K562 (cell line): ENCODE results near the gene C1orf21. TPM values are rescaled to one million over a fixed set of nuclear protein-coding genes. Genes with fewer than 3 reads are reported as not detected.

Experiments
- ATAC-seq: fragments of 200-7000 bp; cut with Tn5 transposase; 3 replicates; pipeline ENCODE4 v1.9.1; 2020; ENCODE audit warnings: moderate library complexity
- BruUV-seq: library from RNA; stranded (reverse); fragments of 400-500 nt; replicated peaks from 2 replicates; lab custom pipeline; 2021; lab: Mats Ljungman, UMichigan
- CTCF ChIA-PET: fragments of 300-600 bp; formaldehyde crosslinking; extraction: SDS; loops from one replicate; lab custom pipeline; 2021; ENCODE audit warnings: low intra/inter-chr PET ratio; lab: Yijun Ruan, JAX
- POLR2A ChIA-PET: fragments of 300-600, 350-650 bp; sonication (Branson Sonifier 250); formaldehyde crosslinking; extraction: SDS; loops from one replicate; lab custom pipeline; 2021; ENCODE audit warnings: antibody characterized with exemption, inconsistent platforms; lab: Yijun Ruan, JAX
- DNase-seq, 4 experiments: peaks; one replicate each; pipeline versions ENCODE4 v3.0.0 to v3.0.0-alpha.2; 2011 to 2018; ENCODE audit warnings: low spot score in 3 of 4, mixed read lengths in 3 of 4; ENCODE audit errors: extremely low read depth in 1 of 4
- FAIRE-seq: peaks from 2 replicates; lab custom pipeline; 2011; peaks lifted over from hg19 to GRCh38; lab: Jason Lieb, UNC
- H2AFZ ChIP-seq: 2 replicates; pipeline ENCODE4 v1.6.0; 2011; ENCODE audit warnings: low read depth, low read length, control low read depth, inconsistent platforms
- H3K27ac ChIP-seq: fragments of 200-600 bp; 3 replicates; pipeline ENCODE4 v1.8.0; 2011; ENCODE audit warnings: low read depth, mild to moderate bottlenecking, control low read depth, inconsistent platforms, low read length, moderate library complexity, mixed read lengths; ENCODE audit errors: extremely low read depth
- H3K27me3 ChIP-seq, 2 experiments: fragments of 300-600 bp in 1 of 2; 2 replicates in 1 of 2; 3 replicates in 1 of 2; pipeline versions ENCODE4 v1.6.0 to v1.8.0; 2011; ENCODE audit warnings: inconsistent platforms in 2 of 2, low read length in 2 of 2, mild to moderate bottlenecking in 1 of 2, mixed read lengths in 1 of 2, moderate library complexity in 1 of 2; ENCODE audit not compliant: control insufficient read depth in 2 of 2, insufficient read depth in 2 of 2
- H3K36me3 ChIP-seq: fragments of 300-600 bp; 3 replicates; pipeline ENCODE4 v1.8.0; 2011; ENCODE audit warnings: mild to moderate bottlenecking, low read length, inconsistent platforms; ENCODE audit not compliant: control insufficient read depth, insufficient read depth
- H3K4me1 ChIP-seq, 2 experiments: fragments of 200-600 bp in 1 of 2; replicated peaks in 1 of 2; 2 replicates in 1 of 2; 3 replicates in 1 of 2; pipeline versions ENCODE4 v1.5.1 to v1.8.0; 2011; ENCODE audit warnings: inconsistent platforms in 2 of 2, low read length in 2 of 2, mild to moderate bottlenecking in 1 of 2, mixed read lengths in 1 of 2, moderate library complexity in 1 of 2; ENCODE audit not compliant: control insufficient read depth in 2 of 2, insufficient read depth in 2 of 2
- H3K4me2 ChIP-seq: 2 replicates; pipeline ENCODE4 v1.6.1; 2011; ENCODE audit warnings: low read length, control low read depth, inconsistent platforms, mixed read lengths; ENCODE audit not compliant: insufficient read depth
- H3K4me3 ChIP-seq: fragments of 200-600 bp; sonication (generic), shearing (Covaris generic); 2 replicates; pipeline ENCODE4 v1.5.1; 2016; ENCODE audit warnings: control low read depth, inconsistent platforms
- H3K79me2 ChIP-seq: fragments of 200-600 bp; 3 replicates; pipeline ENCODE4 v1.8.0; 2011; ENCODE audit warnings: low read length, inconsistent platforms; ENCODE audit not compliant: control insufficient read depth, insufficient read depth
- H3K9ac ChIP-seq, 2 experiments: 2 replicates each; pipeline versions ENCODE4 v1.6.0 to v1.6.1; 2011; ENCODE audit warnings: low read depth in 2 of 2, low read length in 2 of 2, control low read depth in 1 of 2, inconsistent platforms in 1 of 2, mild to moderate bottlenecking in 1 of 2, mixed read lengths in 1 of 2; ENCODE audit not compliant: insufficient read depth in 1 of 2
- H3K9me1 ChIP-seq: one replicate; pipeline ENCODE4 v1.6.0; 2011; ENCODE audit warnings: inconsistent platforms, mild to moderate bottlenecking, low read length, moderate library complexity; ENCODE audit not compliant: control insufficient read depth, insufficient read depth
- H3K9me3 ChIP-seq: replicated peaks from 2 replicates; pipeline ENCODE4 v1.5.1; 2011; ENCODE audit warnings: low read depth, low read length, inconsistent platforms; ENCODE audit not compliant: control insufficient read depth, insufficient read depth
- H4K20me1 ChIP-seq: replicated peaks from 2 replicates; pipeline ENCODE4 v1.6.1; 2011; ENCODE audit warnings: low read length, inconsistent platforms, mixed read lengths; ENCODE audit not compliant: control insufficient read depth, insufficient read depth
- CBX2 ChIP-seq: fragments of 200-600 bp; sonication (generic); IDR thresholded peaks from one replicate; pipeline ENCODE4 v1.6.1; 2012; ENCODE audit warnings: mild to moderate bottlenecking, low read length, inconsistent platforms; ENCODE audit not compliant: insufficient read depth, poor library complexity, severe bottlenecking
- CC2D1A ChIP-seq: fragments of 450-650 bp; IDR thresholded peaks from 2 replicates; pipeline ENCODE4 v1.6.1; 2017; ENCODE audit warnings: mild to moderate bottlenecking
- FOXK2 ChIP-seq, 2 experiments: fragments of 450-650 bp; IDR thresholded peaks in 1 of 2; conservative IDR thresholded peaks in 1 of 2; 2 replicates each; pipeline ENCODE4 v1.6.1; 2016; ENCODE audit warnings: low read depth in 2 of 2, mild to moderate bottlenecking in 1 of 2
- MEIS2 ChIP-seq: fragments of 450-650 bp; IDR thresholded peaks from 2 replicates; pipeline ENCODE4 v1.6.1; 2014; ENCODE audit warnings: mild to moderate bottlenecking; ENCODE audit not compliant: partially characterized antibody
- NFIC ChIP-seq: fragments of 450-650 bp; IDR thresholded peaks from 2 replicates; pipeline ENCODE4 v1.6.1; 2017; ENCODE audit warnings: mild to moderate bottlenecking, inconsistent platforms
- POLR2A ChIP-seq: fragments of 450-650 bp; conservative IDR thresholded peaks from 2 replicates; pipeline ENCODE4 v1.6.1; 2016
- RBM14 ChIP-seq: fragments of 200-400 bp; formaldehyde crosslinking; IDR thresholded peaks from 2 replicates; pipeline ENCODE4 v1.6.1; 2018; ENCODE audit warnings: low read depth, mild to moderate bottlenecking, low read length, moderate library complexity, borderline replicate concordance; ENCODE audit not compliant: insufficient read depth
- SRSF9 ChIP-seq: fragments of 200-400 bp; formaldehyde crosslinking; IDR thresholded peaks from 2 replicates; pipeline ENCODE4 v1.6.1; 2017; ENCODE audit warnings: low read depth, low read length, borderline replicate concordance
- TARDBP ChIP-seq: fragments of 450-650 bp; IDR thresholded peaks from 2 replicates; pipeline ENCODE4 v1.6.1; 2016
- TBP ChIP-seq: optimal IDR thresholded peaks from 2 replicates; pipeline ENCODE3; 2011; ENCODE audit warnings: low read depth, low read length, improper control_type of control experiment
- TRIM28 ChIP-seq: fragments of 450-650 bp; IDR thresholded peaks from 2 replicates; pipeline ENCODE4 v1.6.1; 2017
- ZHX1 ChIP-seq: fragments of 150-350 bp; conservative IDR thresholded peaks from 2 replicates; pipeline ENCODE4 v1.6.1; 2014; ENCODE audit warnings: low read length
- WGBS: fragments of 100-300 bp; shearing (Covaris generic); methylation state at CpG from one replicate; pipeline ENCODE4 v1.1.6; 2016; ENCODE audit warnings: low coverage, mixed read lengths; ENCODE audit not compliant: insufficient coverage; ENCODE audit errors: missing lambda C conversion rate; 5-methylcytosine and 5-hydroxymethylcytosine counted together
- in situ Hi-C: fragments of 300-500 bp; cut with MboI; formaldehyde crosslinking; loops from 4 replicates; pipeline ENCODE4 v1.15.0; 2018; ENCODE audit warnings: inconsistent platforms, mixed read lengths
- intact Hi-C: fragments of 100-400 bp; cut with micrococcal nuclease; formaldehyde crosslinking; loops from 2 replicates; pipeline ENCODE4 v1.14.2; 2022
- polyA plus RNA-seq, 8 experiments: library from polyadenylated mRNA; depleted of rRNA in 4 of 8; stranded (reverse) in 5 of 8; unstranded in 3 of 8; fragments of >200 nt; fragmentation: Nextera tagmentation in 2 of 8; fragmentation: Illumina TruSeq in 1 of 8; extraction: Ambion mirVana in 2 of 8; extraction: Trizol in 1 of 8; gene quantifications; 2 replicates each; pipeline versions ENCODE4 v1.2.1 to v1.2.3, GENCODE V29; 2011 to 2014; ENCODE audit warnings: inconsistent platforms in 1 of 8, missing spikeins in 1 of 8
- total RNA-seq, 7 experiments: library from RNA; depleted of rRNA in 6 of 7; stranded (reverse); fragments of >200 nt in 6 of 7; fragmentation: Illumina TruSeq in 2 of 7; extraction: Trizol in 2 of 7; gene quantifications; 2 replicates each; pipeline versions ENCODE4 v1.2.1 to v1.2.3, GENCODE V29; 2011 to 2021; ENCODE audit warnings: low replicate concordance in 1 of 7

C1orf21 gene
- total and polyA plus RNA-seq, 9 of the 15 experiments (the other 6 are each of a cell fraction or from before 2014, with no cell fraction given): under 0.01 to 0.31 (median 0.07) TPM

GRCh38 chr1:184553845-184554244, 167.0 kb downstream of the C1orf21 start:
- TF ChIP-seq TBP: no peak
- peak; percentile 71 for TF ChIP-seq NFIC
- in situ Hi-C loops (no loop called here), intact Hi-C loops (no loop called here)
- Histone ChIP-seq H3K27me3 (no peaks in the 10 kb centered on the region), H3K4me3 (no peak overlapping the region), H3K27ac (no peak overlapping the region), H3K4me2 (no peak overlapping the region), H3K36me3 (no peaks in the 10 kb centered on the region), H2AFZ (no peak overlapping the region), H3K79me2 (no peaks in the 10 kb centered on the region), H4K20me1 (no peaks in the 10 kb centered on the region), H3K9me1 (no peaks in the 10 kb centered on the region), H3K4me1 (no peaks in the 10 kb centered on the region), H3K9ac (no peak overlapping the region), H3K9me3 (no peaks in the 10 kb centered on the region)
- WGBS: 0% methylated on average over 2 of the region's 2 CpGs
- DNase-seq (no peak), FAIRE-seq (peak; percentile 42), ATAC-seq (no peak)
- BruUV-seq: no TSS peak
- POLR2A ChIA-PET: no interaction called here
- CTCF ChIA-PET: no interaction called here

DNA sequence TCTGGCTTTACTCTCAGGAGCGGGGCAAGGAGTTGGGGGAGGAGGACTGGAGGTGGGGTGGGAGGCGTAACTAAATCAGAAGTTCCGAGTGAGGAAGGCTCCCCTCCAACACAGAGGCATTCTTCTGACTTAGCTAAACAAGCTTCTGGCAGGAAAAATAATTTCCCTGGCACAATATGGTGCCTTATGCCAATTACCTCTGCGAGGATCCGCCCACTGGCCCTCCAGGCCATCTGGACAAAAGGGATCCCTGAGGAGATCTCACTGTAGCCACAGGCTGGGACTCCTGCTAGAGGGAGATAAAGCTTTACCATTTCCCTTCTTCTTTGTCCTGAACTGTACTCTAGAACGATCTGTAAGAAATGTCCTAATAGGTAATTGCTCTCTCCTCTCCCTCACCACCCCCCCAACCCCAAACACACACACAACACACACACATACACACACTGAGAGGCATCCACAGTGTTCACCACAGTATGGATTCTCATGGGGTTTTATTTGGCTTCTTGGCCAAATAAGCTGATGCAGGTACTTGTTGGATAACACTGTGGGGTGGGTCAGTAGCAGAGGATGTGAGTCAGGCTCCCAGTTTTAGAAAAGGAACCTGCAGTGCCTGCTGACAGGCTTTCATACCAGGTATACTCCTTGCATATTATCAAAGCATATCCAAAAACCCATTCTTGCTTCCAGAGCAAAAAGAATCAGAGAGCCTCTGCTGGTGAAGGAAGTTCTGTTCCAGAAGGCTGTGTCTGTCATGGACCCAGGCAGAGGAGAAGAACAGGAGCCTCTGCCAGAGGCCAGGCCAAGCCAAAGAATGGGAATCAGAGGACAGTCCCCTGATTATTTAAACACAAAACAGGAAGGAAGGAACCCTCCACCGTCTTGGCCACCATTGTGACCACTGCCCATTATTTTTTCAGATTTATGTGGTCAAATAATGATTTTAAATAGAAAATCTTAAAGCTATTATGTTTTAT, 169.1 kb downstream of the C1orf21 start:
- H3K4me1 ChIP-seq: no peaks in the 10 kb centered on the region
- H3K27ac ChIP-seq: no peak overlapping the region
- no peaks in the 10 kb centered on the region for H3K9me1 ChIP-seq
- no peak for FAIRE-seq
- no peaks in the 10 kb centered on the region for H3K36me3 ChIP-seq
- no peak overlapping the region for H3K4me2 ChIP-seq
- H3K4me3 ChIP-seq: no peak overlapping the region
- TF ChIP-seq ZHX1 (no peak), TRIM28 (no peak), TARDBP (no peak), FOXK2 (conservative IDR thresholded peaks at IDR 0.05 in 1 of 2, IDR thresholded peaks at IDR 0.05 in 1 of 2; ENCODE audit: low read depth in 2 of 2) (no peak), SRSF9 (no peak), POLR2A (no peak), CBX2 (no peak), CC2D1A (no peak), MEIS2 (no peak), RBM14 (no peak)
- TF ChIP-seq, all 486 proteins: peak for 0
- intact Hi-C loops (no loop called here), in situ Hi-C loops (no loop called here)
- Histone ChIP-seq H3K9me3 (no peaks in the 10 kb centered on the region), H4K20me1 (no peaks in the 10 kb centered on the region), H2AFZ (no peak overlapping the region), H3K79me2 (no peaks in the 10 kb centered on the region), H3K9ac (no peak overlapping the region), H3K27me3 (no peaks in the 10 kb centered on the region)
- BruUV-seq: no TSS peak
- no peak for DNase-seq
- POLR2A ChIA-PET: interaction anchor here (0.6 kb wide), 1 partner anchor 418 kb away, joined by 3 read pairs; the partner anchor contains the start of gene NIBAN1
- CTCF ChIA-PET: no interaction called here
- 4% methylated on average over 7 of the region's 7 CpGs for WGBS
- no peak for ATAC-seq
